ENCODE measurements around the gene GLI3.

Gene GLI3

DNA sequence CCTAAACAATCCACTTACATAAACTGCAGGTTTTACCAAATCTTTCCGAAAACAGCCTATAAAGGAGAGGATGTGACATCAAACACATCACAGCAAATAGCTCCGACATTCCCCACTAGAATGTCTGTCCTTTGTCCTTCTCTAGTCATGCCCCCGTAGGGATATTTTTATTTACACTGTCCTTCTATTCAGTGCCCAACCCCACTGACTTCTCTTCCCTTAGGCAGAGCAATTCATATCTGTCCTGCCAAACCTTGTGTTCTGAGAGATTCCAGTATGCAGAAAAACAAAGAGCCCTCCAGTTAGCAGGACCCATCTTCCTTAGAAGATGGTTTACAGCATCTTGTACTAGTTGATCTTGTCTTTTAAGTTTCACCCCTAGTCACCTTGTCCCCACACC is 5.4 kb upstream of the GLI3 start:
- no peaks in the 10 kb centered on the region for H3K36me3 ChIP-seq (ENCODE audit: control insufficient read depth, insufficient read depth, low read length)

DNA sequence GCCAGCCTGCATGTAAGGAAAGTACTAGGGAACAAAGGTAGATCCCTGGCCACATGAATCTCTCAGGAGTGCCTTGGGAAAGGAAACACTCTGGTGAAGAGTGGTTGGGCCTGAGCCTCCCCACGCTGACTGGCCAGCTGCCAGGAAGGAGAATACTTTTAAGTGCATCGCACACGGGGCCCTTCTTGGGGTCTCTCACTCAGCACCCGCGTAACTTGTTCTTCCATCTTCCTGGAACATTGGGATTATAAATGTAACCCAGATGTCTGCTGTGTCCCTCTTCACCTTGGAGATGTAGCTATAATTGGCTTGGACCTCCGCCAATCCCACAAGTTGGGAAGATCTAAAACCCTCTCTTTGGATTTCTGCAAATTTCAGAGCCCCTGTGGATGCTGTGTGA is 4.4 kb upstream of the GLI3 start:
- H3K27me3 ChIP-seq (replicated peaks; ENCODE audit: control insufficient read depth, insufficient read depth, low read length) = no peaks in the 10 kb centered on the region; the same call in none of the 2 replicates
- TF ChIP-seq, protein P1, sequence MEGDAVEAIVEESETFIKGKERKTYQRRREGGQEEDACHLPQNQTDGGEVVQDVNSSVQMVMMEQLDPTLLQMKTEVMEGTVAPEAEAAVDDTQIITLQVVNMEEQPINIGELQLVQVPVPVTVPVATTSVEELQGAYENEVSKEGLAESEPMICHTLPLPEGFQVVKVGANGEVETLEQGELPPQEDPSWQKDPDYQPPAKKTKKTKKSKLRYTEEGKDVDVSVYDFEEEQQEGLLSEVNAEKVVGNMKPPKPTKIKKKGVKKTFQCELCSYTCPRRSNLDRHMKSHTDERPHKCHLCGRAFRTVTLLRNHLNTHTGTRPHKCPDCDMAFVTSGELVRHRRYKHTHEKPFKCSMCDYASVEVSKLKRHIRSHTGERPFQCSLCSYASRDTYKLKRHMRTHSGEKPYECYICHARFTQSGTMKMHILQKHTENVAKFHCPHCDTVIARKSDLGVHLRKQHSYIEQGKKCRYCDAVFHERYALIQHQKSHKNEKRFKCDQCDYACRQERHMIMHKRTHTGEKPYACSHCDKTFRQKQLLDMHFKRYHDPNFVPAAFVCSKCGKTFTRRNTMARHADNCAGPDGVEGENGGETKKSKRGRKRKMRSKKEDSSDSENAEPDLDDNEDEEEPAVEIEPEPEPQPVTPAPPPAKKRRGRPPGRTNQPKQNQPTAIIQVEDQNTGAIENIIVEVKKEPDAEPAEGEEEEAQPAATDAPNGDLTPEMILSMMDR (IDR thresholded peaks at IDR 0.05; ENCODE audit: insufficient read depth, low read length, poor library complexity, severe bottlenecking) = no peak
- H3K36me3 ChIP-seq (ENCODE audit: control insufficient read depth, insufficient read depth, low read length) = no peaks in the 10 kb centered on the region
- H3K4me3 ChIP-seq (replicated peaks; ENCODE audit: low read depth, low read length) = no peak overlapping the region
- DNase-seq (ENCODE audit: extremely low read depth, insufficient read length) = no peak

More for the DNA sequence above, 5.4 kb upstream of the GLI3 start:
- no peaks in the 10 kb centered on the region; the same call in none of the 2 replicates for H3K27me3 ChIP-seq (replicated peaks; ENCODE audit: control insufficient read depth, insufficient read depth, low read length)
- no peak for DNase-seq (ENCODE audit: extremely low read depth, insufficient read length)
- H3K4me3 ChIP-seq (replicated peaks; ENCODE audit: low read depth, low read length) = no peak overlapping the region
- TF ChIP-seq, protein P1 (IDR thresholded peaks at IDR 0.05; ENCODE audit: insufficient read depth, low read length, poor library complexity, severe bottlenecking) = no peak

DNA sequence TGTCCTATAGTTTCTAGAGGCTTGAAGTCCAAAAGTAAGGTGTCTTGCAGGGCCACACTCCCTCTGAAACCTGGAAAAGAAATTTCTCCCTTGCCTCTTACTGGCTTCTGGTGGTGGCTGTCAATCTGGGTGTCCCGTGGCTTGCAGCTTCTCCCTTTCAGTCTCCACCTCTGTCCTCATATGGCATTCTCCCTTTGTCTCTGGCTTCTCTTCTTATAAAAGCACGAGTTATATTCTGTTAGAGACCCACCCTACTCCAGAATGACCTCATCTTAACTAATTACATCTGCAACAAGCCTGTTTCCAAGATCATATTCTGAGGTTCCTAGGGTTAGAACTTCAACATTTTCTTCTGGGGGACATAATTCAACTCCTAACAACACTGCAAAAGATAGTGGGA is 3.4 kb upstream of the GLI3 start:
- DNase-seq (ENCODE audit: extremely low read depth, insufficient read length) = no peak
- TF ChIP-seq, protein P1 (IDR thresholded peaks at IDR 0.05; ENCODE audit: insufficient read depth, low read length, poor library complexity, severe bottlenecking) = no peak
- H3K4me3 ChIP-seq (replicated peaks; ENCODE audit: low read depth, low read length) = no peak overlapping the region
- no peaks in the 10 kb centered on the region for H3K36me3 ChIP-seq (ENCODE audit: control insufficient read depth, insufficient read depth, low read length)
- H3K27me3 ChIP-seq (replicated peaks; ENCODE audit: control insufficient read depth, insufficient read depth, low read length) = no peaks in the 10 kb centered on the region; the same call in none of the 2 replicates

DNA sequence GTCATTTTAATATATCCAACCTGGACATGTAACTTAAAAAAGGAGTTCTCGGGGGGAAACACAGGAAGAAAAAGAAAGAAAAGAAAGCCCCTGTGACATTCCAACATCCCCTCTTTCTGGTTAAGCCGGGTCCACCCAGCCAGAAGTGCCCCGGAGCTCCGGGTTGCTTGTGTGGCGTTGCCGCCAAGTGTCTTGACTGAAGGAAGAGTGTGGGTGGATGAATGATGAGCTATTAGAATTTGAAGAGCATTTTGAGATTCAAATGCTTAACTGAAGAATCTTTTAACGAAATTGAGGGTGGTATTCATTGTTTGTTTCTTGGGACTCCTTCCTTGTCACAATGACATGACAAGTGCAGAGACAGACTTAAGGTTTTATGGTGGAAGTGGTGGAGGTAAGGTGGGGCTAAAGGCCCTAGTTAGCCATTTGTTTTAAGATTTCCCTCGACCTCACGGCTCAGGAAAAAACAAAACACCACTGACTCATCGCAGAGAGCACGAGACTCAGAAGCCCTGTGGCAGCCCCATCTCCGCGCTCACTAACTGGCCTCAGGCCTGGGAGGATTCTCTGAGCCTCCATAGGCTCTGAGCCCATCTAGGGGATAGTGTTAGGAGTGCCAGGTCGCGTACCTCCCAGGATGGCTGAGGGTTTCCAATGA is 1.8 kb upstream of the GLI3 start:
- no peak for DNase-seq (ENCODE audit: extremely low read depth, insufficient read length)
- TF ChIP-seq, protein P1 (IDR thresholded peaks at IDR 0.05; ENCODE audit: insufficient read depth, low read length, poor library complexity, severe bottlenecking) = no peak
- H3K4me3 ChIP-seq (replicated peaks; ENCODE audit: low read depth, low read length) = no peak overlapping the region
- no peaks in the 10 kb centered on the region for H3K36me3 ChIP-seq (ENCODE audit: control insufficient read depth, insufficient read depth, low read length)
- H3K27me3 ChIP-seq (replicated peaks; ENCODE audit: control insufficient read depth, insufficient read depth, low read length) = no peaks in the 10 kb centered on the region; the same call in none of the 2 replicates

DNA sequence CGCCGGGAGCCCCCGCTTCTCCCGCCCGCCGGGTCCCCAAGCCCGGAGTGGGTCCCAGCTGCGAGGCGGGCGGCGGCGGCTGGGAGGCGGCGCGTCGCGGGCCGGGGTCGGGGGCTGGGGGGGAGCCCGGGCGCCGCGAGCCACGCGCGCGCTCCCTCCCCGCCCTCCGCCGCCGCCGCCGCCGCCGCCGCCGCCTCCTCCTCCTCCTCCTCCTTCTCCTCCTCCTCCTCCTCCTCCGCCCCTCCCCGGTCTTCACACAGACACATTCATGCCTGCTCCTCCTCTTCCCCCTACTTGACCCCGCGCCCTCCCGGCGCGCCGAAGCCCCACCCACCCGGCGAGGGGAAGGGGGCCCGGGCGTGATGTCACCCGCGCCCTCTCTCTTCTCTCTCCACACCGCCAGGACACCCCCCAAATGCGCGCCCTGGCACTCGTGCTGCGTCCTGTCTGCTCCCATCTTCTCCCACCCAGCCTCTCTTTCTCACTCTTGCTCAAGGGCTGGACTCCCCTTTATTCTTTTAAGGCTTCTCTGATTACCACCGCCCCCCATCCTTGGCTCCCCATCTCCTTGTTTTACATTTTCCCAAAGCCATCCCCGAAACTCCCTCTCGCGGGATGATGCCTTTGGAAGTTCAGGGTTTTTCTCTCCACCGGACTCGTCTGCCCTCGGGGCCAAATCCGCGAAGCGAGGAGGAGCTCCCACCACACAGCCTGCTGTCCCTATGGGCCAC is 967 bp upstream of the GLI3 start:
- Histone ChIP-seq H3K4me3 (replicated peaks; ENCODE audit: low read depth, low read length) (peak overlapping the region; percentile 67), H3K27me3 (replicated peaks; ENCODE audit: control insufficient read depth, insufficient read depth, low read length) (no peaks in the 10 kb centered on the region; the same call in none of the 2 replicates)

More for the DNA sequence above, 967 bp upstream of the GLI3 start:
- TF ChIP-seq, protein P1 (IDR thresholded peaks at IDR 0.05; ENCODE audit: insufficient read depth, low read length, poor library complexity, severe bottlenecking) = no peak
- DNase-seq (ENCODE audit: extremely low read depth, insufficient read length) = no peak
- H3K36me3 ChIP-seq (ENCODE audit: control insufficient read depth, insufficient read depth, low read length) = no peaks in the 10 kb centered on the region

All from GM06990 (cell line).